GM12878 (cell line): ENCODE data around the gene AOPEP. TPM values are rescaled to one million over a fixed set of nuclear protein-coding genes. Genes with fewer than 3 reads are reported as not detected.

Experiments
- ATAC-seq: fragments of 200-7000 bp; cut with Tn5 transposase; 3 replicates; pipeline ENCODE4 v1.9.1; 2020; ENCODE audit warnings: mild to moderate bottlenecking, moderate library complexity
- BruUV-seq: library from RNA; stranded (reverse); fragments of 400-500 nt; replicated peaks from 2 replicates; lab custom pipeline; 2021; lab: Mats Ljungman, UMichigan
- CTCF ChIA-PET: fragments of 300-600 bp; sonication (Branson Sonifier 250); formaldehyde crosslinking; extraction: SDS; loops from one replicate; lab custom pipeline; 2021; ENCODE audit warnings: inconsistent platforms; lab: Yijun Ruan, JAX
- POLR2A ChIA-PET: fragments of 350-600 bp; formaldehyde crosslinking; extraction: SDS; loops from one replicate; lab custom pipeline; 2021; ENCODE audit warnings: inconsistent platforms; lab: Charles Lee
- RAD21 ChIA-PET: fragments of 300-600 bp; sonication (Branson Sonifier 250); formaldehyde crosslinking; loops from one replicate; lab custom pipeline; 2023; ENCODE audit warnings: antibody characterized with exemption; ENCODE audit not compliant: unreplicated experiment; lab: Charles Lee
- SMC1A ChIA-PET: fragments of 300-600 bp; sonication (Branson Sonifier 250); formaldehyde crosslinking; loops from one replicate; lab custom pipeline; 2023; ENCODE audit not compliant: unreplicated experiment, uncharacterized antibody; lab: Charles Lee
- DNase-seq: peaks from one replicate; pipeline ENCODE4 v3.0.0-alpha.2; 2011; ENCODE audit warnings: low read depth, low spot score
- FAIRE-seq: peaks from 3 replicates; lab custom pipeline; 2011; peaks lifted over from hg19 to GRCh38; lab: Jason Lieb, UNC
- H2AFZ ChIP-seq: 2 replicates; pipeline ENCODE4 v1.6.0; 2011; ENCODE audit warnings: low read depth, low read length, control low read depth; ENCODE audit not compliant: control insufficient read depth
- H3K27ac ChIP-seq: 2 replicates; pipeline ENCODE4 v1.5.1; 2011; ENCODE audit warnings: control low read depth; ENCODE audit not compliant: control insufficient read depth, insufficient read depth
- H3K27me3 ChIP-seq, 2 experiments: replicated peaks in 1 of 2; 2 replicates each; pipeline versions ENCODE4 v1.6.0 to v1.6.1; 2011; ENCODE audit warnings: low read length in 1 of 2; ENCODE audit not compliant: control insufficient read depth in 2 of 2, insufficient read depth in 2 of 2
- H3K36me3 ChIP-seq, 2 experiments: 2 replicates each; pipeline ENCODE4 v1.5.1; 2011; ENCODE audit warnings: low read length in 1 of 2; ENCODE audit not compliant: control insufficient read depth in 2 of 2, insufficient read depth in 2 of 2
- H3K4me1 ChIP-seq: 2 replicates; pipeline ENCODE4 v1.6.1; 2011; ENCODE audit warnings: mild to moderate bottlenecking, low read length, moderate library complexity, mixed read lengths; ENCODE audit not compliant: control insufficient read depth, insufficient read depth
- H3K4me2 ChIP-seq: 2 replicates; pipeline ENCODE4 v1.6.0; 2011; ENCODE audit warnings: control low read depth; ENCODE audit not compliant: control insufficient read depth, insufficient read depth
- H3K4me3 ChIP-seq: fragments of 200-600 bp; sonication (generic); 2 replicates; pipeline ENCODE4 v1.5.1; 2016
- H3K79me2 ChIP-seq: 2 replicates; pipeline ENCODE4 v1.6.0; 2011; ENCODE audit warnings: low read length; ENCODE audit not compliant: control insufficient read depth, insufficient read depth
- H3K9ac ChIP-seq: 2 replicates; pipeline ENCODE4 v1.8.0; 2011; ENCODE audit warnings: low read length, control low read depth, mixed read lengths; ENCODE audit not compliant: control insufficient read depth, insufficient read depth
- H3K9me3 ChIP-seq: replicated peaks from 3 replicates; pipeline ENCODE4 v1.5.1; 2011; ENCODE audit warnings: mild to moderate bottlenecking, low read length; ENCODE audit not compliant: control insufficient read depth, insufficient read depth
- H4K20me1 ChIP-seq: 2 replicates; pipeline ENCODE4 v1.6.0; 2011; ENCODE audit not compliant: control insufficient read depth, insufficient read depth
- WGBS: methylation state at CpG from one replicate; pipeline ENCODE4 v1.1.6; 2016; ENCODE audit warnings: low lambda C conversion rate; ENCODE audit not compliant: insufficient replicate concordance, insufficient coverage; ENCODE audit errors: missing lambda C conversion rate; 5-methylcytosine and 5-hydroxymethylcytosine counted together
- in situ Hi-C: fragments of 300-500 bp; cut with MboI; formaldehyde crosslinking; loops from 9 replicates; pipeline ENCODE4 v1.14.3; 2018; ENCODE audit warnings: mixed read lengths
- intact Hi-C: fragments of 100-400 bp; cut with micrococcal nuclease; formaldehyde crosslinking; loops from one replicate; pipeline ENCODE4 v1.14.2; 2022; ENCODE audit not compliant: unreplicated experiment
- polyA plus RNA-seq, 11 experiments: library from polyadenylated mRNA; depleted of rRNA in 4 of 11; unstranded in 6 of 11; stranded (reverse) in 5 of 11; fragments of >200 nt; fragmentation: Nextera tagmentation in 4 of 11; fragmentation: Illumina TruSeq in 1 of 11; extraction: Ambion mirVana in 4 of 11; extraction: Trizol in 1 of 11; gene quantifications; 1 replicate in 1 of 11; 2 replicates in 10 of 11; pipeline versions ENCODE4 v1.2.1 to v1.2.3, GENCODE V29; 2011 to 2016; ENCODE audit warnings: inconsistent platforms in 2 of 11, missing spikeins in 2 of 11, low read depth in 1 of 11
- total RNA-seq, 4 experiments: library from RNA; depleted of rRNA in 3 of 4; stranded (reverse); fragments of >200 nt in 3 of 4; fragmentation: Illumina TruSeq in 1 of 4; extraction: Trizol in 1 of 4; gene quantifications; 2 replicates each; pipeline versions ENCODE4 v1.2.1 to v1.2.3, GENCODE V29; 2013 to 2021
- TF ChIP-seq, protein P1 (sequence below): fragments of 150-350 bp; IDR thresholded peaks from 2 replicates; pipeline ENCODE4 v1.6.1; 2014; ENCODE audit warnings: mild to moderate bottlenecking, low read depth, low read length
- TF ChIP-seq, protein P2 (sequence below): IDR thresholded peaks from 2 replicates; pipeline ENCODE4 v1.6.1; 2012; ENCODE audit warnings: low read depth, low read length, improper control_type of control experiment

The AOPEP gene
- total and polyA plus RNA-seq, 10 of the 15 experiments (the other 5 are each of a cell fraction or from before 2014, with no cell fraction given): 2.3 to 16.9 (median 10.1) TPM

DNA sequence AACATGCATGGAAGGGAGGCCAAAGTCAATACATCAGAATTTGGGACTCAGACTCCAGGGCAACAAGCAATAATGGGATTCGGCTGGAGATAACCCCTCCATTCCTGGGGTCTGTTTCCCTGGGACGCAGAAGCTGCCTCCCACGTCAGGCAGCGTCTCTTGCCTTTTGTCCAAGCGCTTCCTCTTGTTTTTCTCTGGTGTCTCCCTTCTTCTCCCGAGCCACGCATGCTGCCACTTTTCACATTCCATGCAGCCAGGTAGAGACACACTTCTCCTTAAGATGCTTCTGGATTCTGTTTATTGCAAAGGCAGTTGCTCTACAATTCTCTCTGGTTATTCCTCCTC, 267.3 kb downstream of the AOPEP start:
- no peak for ATAC-seq
- H3K27ac ChIP-seq: no peak overlapping the region

More for the DNA sequence above, 267.3 kb downstream of the AOPEP start:
- ChIA-PET POLR2A (no interaction called here), CTCF (no interaction called here), SMC1A (no interaction called here), RAD21 (no interaction called here)
- no peak for DNase-seq
- TF ChIP-seq, protein P1, sequence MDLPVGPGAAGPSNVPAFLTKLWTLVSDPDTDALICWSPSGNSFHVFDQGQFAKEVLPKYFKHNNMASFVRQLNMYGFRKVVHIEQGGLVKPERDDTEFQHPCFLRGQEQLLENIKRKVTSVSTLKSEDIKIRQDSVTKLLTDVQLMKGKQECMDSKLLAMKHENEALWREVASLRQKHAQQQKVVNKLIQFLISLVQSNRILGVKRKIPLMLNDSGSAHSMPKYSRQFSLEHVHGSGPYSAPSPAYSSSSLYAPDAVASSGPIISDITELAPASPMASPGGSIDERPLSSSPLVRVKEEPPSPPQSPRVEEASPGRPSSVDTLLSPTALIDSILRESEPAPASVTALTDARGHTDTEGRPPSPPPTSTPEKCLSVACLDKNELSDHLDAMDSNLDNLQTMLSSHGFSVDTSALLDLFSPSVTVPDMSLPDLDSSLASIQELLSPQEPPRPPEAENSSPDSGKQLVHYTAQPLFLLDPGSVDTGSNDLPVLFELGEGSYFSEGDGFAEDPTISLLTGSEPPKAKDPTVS: no peak
- TF ChIP-seq, protein P2, sequence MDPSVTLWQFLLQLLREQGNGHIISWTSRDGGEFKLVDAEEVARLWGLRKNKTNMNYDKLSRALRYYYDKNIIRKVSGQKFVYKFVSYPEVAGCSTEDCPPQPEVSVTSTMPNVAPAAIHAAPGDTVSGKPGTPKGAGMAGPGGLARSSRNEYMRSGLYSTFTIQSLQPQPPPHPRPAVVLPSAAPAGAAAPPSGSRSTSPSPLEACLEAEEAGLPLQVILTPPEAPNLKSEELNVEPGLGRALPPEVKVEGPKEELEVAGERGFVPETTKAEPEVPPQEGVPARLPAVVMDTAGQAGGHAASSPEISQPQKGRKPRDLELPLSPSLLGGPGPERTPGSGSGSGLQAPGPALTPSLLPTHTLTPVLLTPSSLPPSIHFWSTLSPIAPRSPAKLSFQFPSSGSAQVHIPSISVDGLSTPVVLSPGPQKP: no peak
- intact Hi-C loops (no loop called here), in situ Hi-C loops (no loop called here)
- Histone ChIP-seq H3K27me3 (no peaks in the 10 kb centered on the region), H3K4me1 (no peaks in the 10 kb centered on the region), H2AFZ (no peak overlapping the region), H3K9me3 (no peaks in the 10 kb centered on the region), H4K20me1 (no peaks in the 10 kb centered on the region), H3K36me3 (no peaks in the 10 kb centered on the region), H3K79me2 (no peaks in the 10 kb centered on the region), H3K4me2 (no peak overlapping the region), H3K4me3 (no peak overlapping the region), H3K9ac (no peak overlapping the region)
- FAIRE-seq: no peak
- BruUV-seq: no TSS peak
- WGBS: 99% methylated on average over 7 of the region's 7 CpGs
